ENCODE measurements around the gene SWSAP1.
A peak's percentile ranks its signal among the peaks of the same experiment; 100 is the strongest.

SWSAP1 gene

DNA sequence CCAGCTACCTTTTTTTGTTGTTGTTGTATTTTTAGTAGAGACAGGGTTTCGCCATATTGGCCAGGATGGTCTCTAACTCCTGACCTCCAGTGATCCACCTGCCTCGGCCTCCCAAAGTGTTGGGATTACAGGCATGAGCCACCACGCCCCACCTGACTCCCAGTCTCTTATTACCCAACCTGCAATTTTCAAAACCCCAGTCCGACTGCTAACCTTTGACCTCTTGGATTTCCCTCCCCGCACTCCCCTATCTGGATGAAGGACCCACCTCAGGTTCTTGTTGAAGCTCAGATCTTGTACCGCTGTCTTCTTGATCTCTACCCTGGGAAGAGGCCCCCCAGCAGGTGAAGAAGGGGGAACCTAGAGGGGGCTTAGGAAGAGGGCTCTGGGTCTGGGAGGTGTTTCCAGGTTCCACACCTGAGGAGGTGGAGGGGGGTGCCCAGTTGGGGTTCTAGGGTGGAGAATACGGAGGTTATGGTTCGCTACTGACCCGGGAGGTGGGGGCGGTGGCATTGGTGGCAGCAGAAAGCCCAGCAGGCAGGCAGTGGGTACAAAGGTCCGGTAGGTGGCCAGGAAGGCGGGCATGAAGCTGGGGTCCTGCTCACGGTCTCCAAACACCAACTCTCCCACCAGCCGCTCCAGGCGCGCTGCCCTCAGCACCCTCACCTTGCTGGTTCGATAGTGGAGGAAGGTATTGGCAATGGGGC lies 42.0 kb downstream of the SWSAP1 start:
- Histone ChIP-seq H3K23ac (ENCODE audit: low read length) (no peak overlapping the region), H2BK5ac (ENCODE audit: low read depth, low read length, poor library complexity) (no peak overlapping the region), H3K79me1 (ENCODE audit: low read length) (peaks cover 7% of the 10 kb centered on the region), H3K4me3 (ENCODE audit: low read depth, low read length) (no peak overlapping the region), H4K12ac (ENCODE audit: low read depth, low read length) (no peak overlapping the region), H3K27me3 (ENCODE audit: insufficient read depth, low read length) (peaks cover 3% of the 10 kb centered on the region), H4K8ac (ENCODE audit: low read depth, low read length) (no peak overlapping the region), H3K36me3 (ENCODE audit: control insufficient read depth in 1 of 2, insufficient read depth in 2 of 2, low read length in 2 of 2) (no peaks in the 10 kb centered on the region), H3K4me1 (ENCODE audit: control insufficient read depth in 1 of 2, insufficient read depth in 2 of 2, low read length in 2 of 2) (peaks cover 18% of the 10 kb centered on the region in 2 experiments), H4K91ac (ENCODE audit: low read depth, low read length) (no peak overlapping the region), H3K14ac (ENCODE audit: low read length) (no peak overlapping the region), H3K18ac (ENCODE audit: low read length) (no peak overlapping the region), H3K9ac (ENCODE audit: low read length) (no peak overlapping the region), H3K4me2 (ENCODE audit: low read length) (no peak overlapping the region), H2BK12ac (ENCODE audit: low read length) (no peak overlapping the region), H3K79me2 (ENCODE audit: control insufficient read depth, insufficient read depth, low read length, poor library complexity) (peaks cover 2% of the 10 kb centered on the region), H2AK5ac (ENCODE audit: low read length) (no peak overlapping the region), H2AFZ (ENCODE audit: insufficient read depth, low read length, poor library complexity) (no peak overlapping the region), H3K4ac (ENCODE audit: low read depth, low read length) (no peak overlapping the region), H3K27ac (ENCODE audit: low read depth, low read length) (no peak overlapping the region), H3K9me3 (ENCODE audit: insufficient read depth, low read depth, low read length) (peaks cover 6% of the 10 kb centered on the region), H2BK120ac (ENCODE audit: insufficient read depth, low read length, poor library complexity) (no peak overlapping the region)
- no peak for DNase-seq
- WGBS (ENCODE audit: extremely low coverage, insufficient coverage, insufficient read length): no CpG with 5 or more reads among the region's 17 CpGs

DNA sequence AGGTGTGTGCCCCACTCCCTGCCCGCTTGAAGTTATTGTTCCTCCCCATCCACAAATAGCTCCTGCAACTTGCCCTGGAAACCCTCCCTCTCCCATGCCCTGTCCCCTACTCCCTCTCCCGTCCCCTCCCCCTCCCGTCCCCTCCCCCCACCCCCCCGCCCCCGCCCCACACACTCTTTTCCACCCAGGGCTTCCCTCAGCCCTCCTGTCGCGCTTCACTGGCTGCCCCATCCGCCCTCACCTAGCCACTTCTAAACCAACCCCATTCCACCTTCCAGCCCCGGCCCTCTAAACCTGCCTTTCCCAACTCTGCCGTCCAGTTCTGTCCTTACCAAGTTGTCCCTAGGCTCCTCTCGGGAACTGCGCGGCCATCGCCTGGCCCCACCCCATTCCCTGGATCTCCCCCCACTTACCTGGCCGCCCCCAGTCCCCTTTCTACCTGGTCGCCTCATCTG lies 43.7 kb downstream of the SWSAP1 start:
- Histone ChIP-seq H3K79me1 (ENCODE audit: low read length) (peaks cover 7% of the 10 kb centered on the region), H3K9me3 (ENCODE audit: insufficient read depth, low read depth, low read length) (peaks cover 13% of the 10 kb centered on the region), H3K27me3 (ENCODE audit: insufficient read depth, low read length) (peaks cover 6% of the 10 kb centered on the region), H2AK5ac (ENCODE audit: low read length) (no peak overlapping the region), H2BK5ac (ENCODE audit: low read depth, low read length, poor library complexity) (no peak overlapping the region), H2BK120ac (ENCODE audit: insufficient read depth, low read length, poor library complexity) (no peak overlapping the region), H3K9ac (ENCODE audit: low read length) (peak overlapping the region; percentile 44), H3K4me1 (ENCODE audit: control insufficient read depth in 1 of 2, insufficient read depth in 2 of 2, low read length in 2 of 2) (peaks cover 18 to 24% of the 10 kb centered on the region in 2 experiments), H3K14ac (ENCODE audit: low read length) (peak overlapping the region; percentile 53), H3K4me2 (ENCODE audit: low read length) (peak overlapping the region; percentile 99), H4K12ac (ENCODE audit: low read depth, low read length) (peak overlapping the region; percentile 47), H3K36me3 (ENCODE audit: control insufficient read depth in 1 of 2, insufficient read depth in 2 of 2, low read length in 2 of 2) (no peaks in the 10 kb centered on the region), H2BK12ac (ENCODE audit: low read length) (no peak overlapping the region), H3K4ac (ENCODE audit: low read depth, low read length) (no peak overlapping the region), H3K27ac (ENCODE audit: low read depth, low read length) (no peak overlapping the region), H3K18ac (ENCODE audit: low read length) (peak overlapping the region; percentile 46), H3K79me2 (ENCODE audit: control insufficient read depth, insufficient read depth, low read length, poor library complexity) (peaks cover 2% of the 10 kb centered on the region), H4K91ac (ENCODE audit: low read depth, low read length) (peak overlapping the region; percentile 63), H4K8ac (ENCODE audit: low read depth, low read length) (peak overlapping the region; percentile 20), H2AFZ (ENCODE audit: insufficient read depth, low read length, poor library complexity) (peak overlapping the region; percentile 77), H3K23ac (ENCODE audit: low read length) (no peak overlapping the region), H3K4me3 (ENCODE audit: low read depth, low read length) (peak overlapping the region; percentile 70)
- no CpG with 5 or more reads among the region's 16 CpGs for WGBS (ENCODE audit: extremely low coverage, insufficient coverage, insufficient read length)
- DNase-seq: no peak

GRCh38 chr19:11418549-11419506 lies 44.4 kb downstream of the SWSAP1 start, which contains the start of gene RGL3:
Gene RGL3, minus strand, starts transcription at chr19:11419314. Its CDS starts 36 bp downstream, at chr19:11419278.
- Histone ChIP-seq H2AK5ac (ENCODE audit: low read length) (peak within 1 kb of the TSS; percentile 34), H3K79me1 (ENCODE audit: low read length) (peaks cover 7% of the 10 kb centered on the region), H3K9ac (ENCODE audit: low read length) (peak within 1 kb of the TSS; percentile 76), H2BK12ac (ENCODE audit: low read length) (peak within 1 kb of the TSS; percentile 39), H4K91ac (ENCODE audit: low read depth, low read length) (peak within 1 kb of the TSS; percentile 75), H3K36me3 (ENCODE audit: control insufficient read depth in 1 of 2, insufficient read depth in 2 of 2, low read length in 2 of 2) (no peaks in the 10 kb centered on the region), H4K8ac (ENCODE audit: low read depth, low read length) (peak within 1 kb of the TSS; percentile 90), H4K12ac (ENCODE audit: low read depth, low read length) (peak within 1 kb of the TSS; percentile 73), H3K4me2 (ENCODE audit: low read length) (peak within 1 kb of the TSS; percentile 99), H3K4ac (ENCODE audit: low read depth, low read length) (peak within 1 kb of the TSS; percentile 22), H2BK120ac (ENCODE audit: insufficient read depth, low read length, poor library complexity) (peak within 1 kb of the TSS; percentile 49), H3K27ac (ENCODE audit: low read depth, low read length) (peak within 1 kb of the TSS; percentile 48), H3K18ac (ENCODE audit: low read length) (peak within 1 kb of the TSS; percentile 80), H3K14ac (ENCODE audit: low read length) (peak within 1 kb of the TSS; percentile 83), H3K4me3 (ENCODE audit: low read depth, low read length) (peak within 1 kb of the TSS; percentile 70), H3K23ac (ENCODE audit: low read length) (no peak within 1 kb of the TSS), H3K4me1 (ENCODE audit: control insufficient read depth in 1 of 2, insufficient read depth in 2 of 2, low read length in 2 of 2) (peaks cover 18 to 24% of the 10 kb centered on the region in 2 experiments), H2AFZ (ENCODE audit: insufficient read depth, low read length, poor library complexity) (peak within 1 kb of the TSS; percentile 77), H3K27me3 (ENCODE audit: insufficient read depth, low read length) (peaks cover 8% of the 10 kb centered on the region), H3K79me2 (ENCODE audit: control insufficient read depth, insufficient read depth, low read length, poor library complexity) (peaks cover 2% of the 10 kb centered on the region), H2BK5ac (ENCODE audit: low read depth, low read length, poor library complexity) (peak within 1 kb of the TSS; percentile 44), H3K9me3 (ENCODE audit: insufficient read depth, low read depth, low read length) (peaks cover 13% of the 10 kb centered on the region)
- DNase-seq: peak; percentile 46 to 68
- WGBS (ENCODE audit: extremely low coverage, insufficient coverage, insufficient read length): no CpG with 5 or more reads among the region's 72 CpGs

Data from trophoblast cell (in vitro differentiated cells and primary cell).